NCI-H2196 treated with DMSO at 0.1 percent for 48 hours (cell line): ENCODE data around the gene GABRP.

Experiments
- DNase-seq: peaks from one replicate; lab custom pipeline; 2025; ENCODE audit not compliant: unreplicated experiment; lab: John Stamatoyannopoulos, UW

The GABRP gene

DNA sequence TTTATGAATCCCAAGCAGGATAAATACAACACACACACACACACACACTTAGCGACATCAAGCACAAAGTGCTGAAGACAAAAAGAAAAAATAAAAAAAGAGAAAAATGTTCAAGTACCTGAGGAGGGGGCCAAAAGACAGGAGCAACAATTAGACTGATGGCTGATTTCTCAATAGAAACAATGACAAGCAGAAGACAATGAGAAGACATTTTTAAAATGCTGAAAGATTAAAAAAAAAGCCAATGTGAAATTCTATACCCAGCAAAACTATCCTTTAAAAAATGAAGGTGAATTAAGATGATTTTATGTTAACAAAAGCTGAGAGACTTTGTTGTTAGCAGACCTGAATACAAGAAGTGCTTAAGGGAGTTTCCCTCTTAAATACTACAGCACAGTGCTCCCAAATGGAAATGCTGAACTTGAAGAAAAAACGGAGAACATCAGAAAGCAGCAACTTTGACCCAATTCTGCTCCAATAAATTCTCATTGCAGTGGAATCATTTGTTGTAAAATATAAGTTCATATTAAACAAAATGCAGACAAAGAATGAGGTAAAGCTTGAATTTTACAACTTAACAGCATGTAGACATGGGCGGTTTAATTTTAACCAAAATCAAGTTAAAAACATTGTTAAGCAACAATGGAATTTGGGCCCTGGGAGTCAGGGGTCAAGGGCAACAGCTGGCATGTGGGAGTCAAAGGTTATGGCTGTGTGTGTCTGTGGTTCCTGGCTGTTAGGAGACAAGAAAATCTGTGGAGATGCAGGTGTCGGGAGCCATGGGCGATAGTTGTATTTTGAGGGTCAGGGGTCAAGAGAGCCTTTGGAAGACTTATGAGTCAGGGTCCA, 77.5 kb downstream of the GABRP start:
- no peak for DNase-seq

DNA sequence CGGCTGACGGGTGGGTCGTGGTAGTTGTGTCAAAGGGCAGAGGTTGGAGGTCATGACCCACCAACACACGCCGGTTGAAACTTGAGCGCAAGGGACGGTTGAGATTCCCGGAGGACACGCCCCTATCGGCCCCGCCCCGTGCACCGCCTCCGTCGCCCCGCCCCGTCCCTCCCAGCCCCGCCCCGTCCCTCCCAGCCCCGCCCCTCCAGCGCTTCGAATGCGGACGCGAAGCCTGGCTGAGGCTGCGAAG, 78.1 kb downstream of the GABRP start:
- peak; percentile 43 for DNase-seq

DNA sequence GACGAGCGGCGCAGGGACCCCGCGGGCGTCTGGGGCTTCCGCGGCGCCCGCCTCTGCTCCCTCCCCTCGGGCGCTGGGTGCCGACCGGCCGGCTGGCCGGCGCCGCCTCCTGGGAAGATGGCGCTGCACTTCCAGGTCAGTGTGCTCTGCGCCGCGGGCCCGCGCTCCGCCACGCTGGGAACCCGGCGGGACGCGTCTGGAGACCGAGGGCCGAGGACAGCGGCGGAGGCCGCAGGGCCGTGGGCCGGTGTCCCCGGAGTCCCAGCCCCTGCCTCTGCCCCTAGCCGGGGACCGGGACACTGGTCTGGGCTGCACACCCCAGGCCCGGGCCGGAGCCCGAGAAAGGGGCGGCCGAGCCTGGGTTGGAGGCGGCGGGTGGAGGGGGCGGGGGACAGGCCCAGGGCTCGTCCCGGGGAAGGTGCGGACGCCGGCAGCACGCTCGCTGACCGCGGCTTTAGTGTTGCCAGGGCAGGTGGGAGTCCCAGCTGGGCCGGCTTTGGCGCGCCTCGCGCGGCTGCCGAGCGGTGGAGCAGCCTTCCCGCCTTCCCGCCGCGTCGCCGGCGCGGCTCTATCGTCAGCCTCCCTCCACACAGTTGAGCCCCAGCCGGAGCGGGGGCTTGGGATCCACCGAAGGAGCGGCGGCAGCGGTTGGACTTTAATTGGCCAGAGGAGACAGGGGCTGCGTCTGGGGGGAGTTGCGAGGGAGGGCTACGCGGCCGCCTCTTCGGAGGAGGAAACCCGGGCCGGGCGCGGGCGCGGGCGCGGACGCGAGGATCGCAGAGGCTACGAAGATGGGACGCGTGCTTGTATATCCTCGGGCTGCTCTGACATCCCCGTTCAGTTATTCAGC, 78.6 kb downstream of the GABRP start, which contains the start of gene RANBP17:
Gene RANBP17 (plus strand): TSS at position 102 of the 850 bp plus-strand sequence.
- DNase-seq: no peak

DNA sequence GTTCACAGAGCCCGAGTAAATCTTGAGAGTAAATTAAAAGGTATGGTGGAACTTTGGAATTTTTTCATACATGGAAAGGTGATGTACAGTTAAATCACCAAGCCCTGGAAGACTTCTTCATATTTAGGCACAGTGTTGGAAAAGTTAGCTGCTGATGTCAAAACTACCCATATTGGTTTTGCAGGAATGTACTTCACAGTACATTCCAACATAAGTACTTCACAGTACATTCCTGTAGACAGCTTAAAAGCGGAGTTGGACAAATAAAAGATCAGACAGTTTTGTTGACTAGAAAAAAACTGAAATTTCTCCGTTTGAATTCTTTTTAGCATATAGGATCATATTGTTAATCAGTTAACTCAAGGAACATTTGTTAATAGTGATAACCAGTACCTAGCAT, 80.1 kb downstream of the GABRP start:
- DNase-seq: no peak
